ENCODE data around the gene ZKSCAN5.
"Not testable (repeated sequence)": the region's sequence is repeated elsewhere in the genome, so short reads cannot be mapped to it uniquely, and the experiment has no call there.

ZKSCAN5 gene

GRCh38 chr7:99493823-99494222, 10.6 kb upstream of the ZKSCAN5 start:
- H3K4me3 ChIP-seq (replicated peaks in 1 of 2; ENCODE audit: low read depth in 2 of 2, low read length in 2 of 2): no peak overlapping the region
- TF ChIP-seq CTCF (IDR thresholded peaks at IDR 0.05; ENCODE audit: low read depth, low read length): no peak
- DNase-seq (ENCODE audit: low read depth in 2 of 2): no peak

- peak overlapping the region; percentile 79 to 95 for H3K4me3 ChIP-seq (replicated peaks in 1 of 2; ENCODE audit: low read depth in 2 of 2, low read length in 2 of 2)
- no peak for DNase-seq (ENCODE audit: low read depth in 2 of 2)
- no peak for TF ChIP-seq CTCF (IDR thresholded peaks at IDR 0.05; ENCODE audit: low read depth, low read length)
Measured at GRCh38 chr7:99497766-99498545, 6.5 kb upstream of the ZKSCAN5 start.

GRCh38 chr7:99498546-99498944, 5.9 kb upstream of the ZKSCAN5 start:
- no peak for DNase-seq (ENCODE audit: low read depth in 2 of 2)
- no peak for TF ChIP-seq CTCF (IDR thresholded peaks at IDR 0.05; ENCODE audit: low read depth, low read length)
- peak overlapping the region; percentile 79 to 95 for H3K4me3 ChIP-seq (replicated peaks in 1 of 2; ENCODE audit: low read depth in 2 of 2, low read length in 2 of 2)

- TF ChIP-seq CTCF (IDR thresholded peaks at IDR 0.05; ENCODE audit: low read depth, low read length): no peak
- peak; percentile 17 to 20 for DNase-seq (ENCODE audit: low read depth in 2 of 2)
- peak overlapping the region; percentile 79 to 95 for H3K4me3 ChIP-seq (replicated peaks in 1 of 2; ENCODE audit: low read depth in 2 of 2, low read length in 2 of 2)
Measured at GRCh38 chr7:99499371-99499720, 5.1 kb upstream of the ZKSCAN5 start.

GRCh38 chr7:99499721-99500636, 4.5 kb upstream of the ZKSCAN5 start, which contains the start of gene ZNF394:
Gene ZNF394, minus strand, starts transcription at chr7:99500281. Its CDS starts 188 bp downstream, at chr7:99500093.
- peak within 1 kb of the TSS; percentile 79 to 95 for H3K4me3 ChIP-seq (replicated peaks in 1 of 2; ENCODE audit: low read depth in 2 of 2, low read length in 2 of 2)
- peak; percentile 92 to 94 for DNase-seq (ENCODE audit: low read depth in 2 of 2)
- no peak for TF ChIP-seq CTCF (IDR thresholded peaks at IDR 0.05; ENCODE audit: low read depth, low read length)

GRCh38 chr7:99500637-99501009, 3.8 kb upstream of the ZKSCAN5 start:
- peak overlapping the region; percentile 79 to 95 for H3K4me3 ChIP-seq (replicated peaks in 1 of 2; ENCODE audit: low read depth in 2 of 2, low read length in 2 of 2)
- DNase-seq (ENCODE audit: low read depth in 2 of 2): no peak
- no peak for TF ChIP-seq CTCF (IDR thresholded peaks at IDR 0.05; ENCODE audit: low read depth, low read length)

- not testable (repeated sequence) for DNase-seq (ENCODE audit: low read depth in 2 of 2); H3K4me3 ChIP-seq (replicated peaks in 1 of 2; ENCODE audit: low read depth in 2 of 2, low read length in 2 of 2)
Measured at GRCh38 chr7:99501236-99501635, 3.2 kb upstream of the ZKSCAN5 start.
